Cardiac muscle cell (in vitro differentiated cells and primary cell): Measurements from ENCODE around the gene TPRN. TPM values are rescaled to one million over a fixed set of nuclear protein-coding genes. Genes with fewer than 3 reads are reported as not detected.
A peak's percentile ranks its signal among the peaks of the same experiment; 100 is the strongest.

Experiments used
- DNase-seq, 2 donors: peaks; one replicate each; pipeline versions ENCODE4 v3.0.0 to v3.0.0-alpha.2; 2010 to 2017; ENCODE audit warnings: low read depth in 1 of 2, low spot score in 1 of 2
- H3K27ac ChIP-seq: fragments of 200-600 bp; sonication (generic); 2 replicates; pipeline ENCODE4 v1.5.1; 2016
- H3K27me3 ChIP-seq: fragments of 200-600 bp; sonication (generic); 2 replicates; pipeline ENCODE4 v1.6.0; 2016; ENCODE audit warnings: control low read depth
- H3K36me3 ChIP-seq: fragments of 200-600 bp; sonication (generic); 2 replicates; pipeline ENCODE4 v1.5.1; 2016; ENCODE audit warnings: control low read depth
- H3K4me1 ChIP-seq: fragments of 200-600 bp; sonication (generic); 2 replicates; pipeline ENCODE4 v1.8.1; 2017; ENCODE audit warnings: low read depth, mild to moderate bottlenecking, mixed run types
- H3K4me3 ChIP-seq: fragments of 200-600 bp; sonication (generic); 2 replicates; pipeline ENCODE4 v1.5.1; 2016; ENCODE audit warnings: mild to moderate bottlenecking
- H3K9me3 ChIP-seq: fragments of 200-600 bp; sonication (generic); 2 replicates; pipeline ENCODE4 v1.5.1; 2017; ENCODE audit warnings: low read depth, mild to moderate bottlenecking, control low read depth
- CTCF ChIP-seq: IDR thresholded peaks from 2 replicates; pipeline ENCODE4 v1.5.1; 2012; ENCODE audit warnings: low read depth, mild to moderate bottlenecking, low read length
- polyA plus RNA-seq: library from polyadenylated mRNA; unstranded; fragments of >200 nt; fragmentation: Nextera tagmentation; extraction: Ambion mirVana; gene quantifications from 2 replicates; pipeline ENCODE4 v1.2.1, GENCODE V29; 2016
- total RNA-seq: library from RNA; depleted of rRNA; stranded (reverse); fragments of >200 nt; gene quantifications from 2 replicates; pipeline ENCODE4 v1.2.3, GENCODE V29; 2016

Gene TPRN
- total and polyA plus RNA-seq, 2 experiments from 2014 or later: 31.2 to 34.7 TPM

- peak in 1 of 2 donors; percentile 34 for DNase-seq
Observed at GRCh38 chr9:137150617-137151457, 49.7 kb downstream of the TPRN start.

GRCh38 chr9:137149942-137150616, 50.5 kb downstream of the TPRN start:
- DNase-seq: no peak
- Histone ChIP-seq H3K4me1 (no peaks in the 10 kb centered on the region), H3K27me3 (peaks cover 55% of the 10 kb centered on the region), H3K36me3 (no peaks in the 10 kb centered on the region), H3K27ac (no peak overlapping the region), H3K4me3 (no peak overlapping the region), H3K9me3 (no peaks in the 10 kb centered on the region)
- TF ChIP-seq CTCF: no peak

More at GRCh38 chr9:137150617-137151457, 49.7 kb downstream of the TPRN start:
- Histone ChIP-seq H3K4me1 (no peaks in the 10 kb centered on the region), H3K27me3 (peaks cover 58% of the 10 kb centered on the region), H3K27ac (no peak overlapping the region), H3K4me3 (no peak overlapping the region), H3K9me3 (no peaks in the 10 kb centered on the region), H3K36me3 (no peaks in the 10 kb centered on the region)
- TF ChIP-seq CTCF: no peak

GRCh38 chr9:137149363-137149762, 51.2 kb downstream of the TPRN start:
- DNase-seq: no peak
- peaks cover 50% of the 10 kb centered on the region for H3K27me3 ChIP-seq
- H3K27ac ChIP-seq: no peak overlapping the region
- no peak overlapping the region for H3K4me3 ChIP-seq
- no peaks in the 10 kb centered on the region for H3K36me3 ChIP-seq
- no peaks in the 10 kb centered on the region for H3K9me3 ChIP-seq
- H3K4me1 ChIP-seq: no peaks in the 10 kb centered on the region
- TF ChIP-seq CTCF: no peak

- Histone ChIP-seq H3K4me1 (no peaks in the 10 kb centered on the region), H3K27ac (no peak overlapping the region), H3K9me3 (no peaks in the 10 kb centered on the region), H3K4me3 (no peak overlapping the region), H3K27me3 (peaks cover 56% of the 10 kb centered on the region), H3K36me3 (no peaks in the 10 kb centered on the region)
- no peak for TF ChIP-seq CTCF
- no peak for DNase-seq
Observed at GRCh38 chr9:137148661-137149060, 51.9 kb downstream of the TPRN start.

GRCh38 chr9:137148242-137148641, 52.3 kb downstream of the TPRN start:
- H3K36me3 ChIP-seq: no peaks in the 10 kb centered on the region
- H3K4me1 ChIP-seq: no peaks in the 10 kb centered on the region
- no peaks in the 10 kb centered on the region for H3K9me3 ChIP-seq
- no peak for TF ChIP-seq CTCF
- no peak overlapping the region for H3K27ac ChIP-seq
- H3K27me3 ChIP-seq: peaks cover 61% of the 10 kb centered on the region
- H3K4me3 ChIP-seq: no peak overlapping the region
- DNase-seq: no peak
